Islet precursor cell (in vitro differentiated cells): ENCODE results near the gene THBS1.

Experiments
- DNase-seq: peaks from one replicate; pipeline ENCODE4 v3.0.0-alpha.2; 2018

Gene THBS1

DNA sequence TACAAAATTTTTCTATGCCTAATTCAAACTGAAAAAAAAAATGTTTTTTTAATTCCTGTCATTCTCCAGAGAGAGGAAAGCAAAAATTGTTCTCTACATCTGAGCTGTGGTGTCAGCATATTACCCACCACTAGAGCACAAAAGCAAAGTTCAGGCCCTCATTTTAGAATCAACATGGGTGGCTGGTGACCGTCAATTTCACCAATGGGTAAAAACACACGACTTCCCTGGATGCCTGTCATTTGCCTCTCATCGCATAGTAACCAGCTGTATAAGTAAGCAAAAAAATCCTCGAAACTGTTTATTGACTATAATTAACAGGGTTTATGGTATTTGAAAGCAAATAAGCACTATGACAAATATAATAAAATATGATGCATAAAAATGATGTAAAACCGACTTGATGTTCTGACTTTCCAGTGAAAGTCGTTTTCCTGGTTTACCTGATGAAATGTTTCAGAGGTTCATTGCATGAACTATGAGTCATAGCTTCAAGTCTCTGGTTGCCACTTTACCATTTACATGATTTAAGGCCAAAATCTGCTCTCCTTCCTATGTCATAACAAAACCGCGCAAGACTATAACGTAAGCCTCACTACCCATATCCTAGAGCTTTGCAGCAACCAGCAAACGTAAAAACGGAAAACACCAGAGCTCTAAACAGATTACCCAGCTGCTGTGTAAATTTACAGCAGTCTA lies 60.5 kb downstream of the THBS1 start:
- no peak for DNase-seq

GRCh38 chr15:39642011-39642640 lies 61.2 kb downstream of the THBS1 start:
- DNase-seq, result peak; percentile 81

DNA sequence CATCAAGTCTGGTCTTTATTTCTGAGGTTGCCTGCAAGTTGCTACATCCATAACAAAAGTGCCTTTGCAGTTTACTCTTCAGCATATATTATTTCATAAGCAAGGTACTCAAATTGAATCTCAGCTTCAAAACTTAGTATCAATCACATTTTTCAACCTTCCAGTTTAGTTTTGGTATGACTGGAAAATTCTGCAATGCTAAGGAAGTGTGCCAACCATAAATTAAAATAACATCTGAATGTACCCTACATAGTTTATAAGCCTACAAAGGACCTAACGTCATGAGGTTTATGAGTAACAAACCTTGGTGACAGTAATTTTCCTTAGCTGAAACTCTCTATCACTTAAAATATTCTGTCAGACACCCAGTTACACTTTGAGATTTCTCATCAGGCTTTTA lies 62.8 kb downstream of the THBS1 start:
- DNase-seq, result no peak

- no peak for DNase-seq
Observed at GRCh38 chr15:39644136-39644535, 63.3 kb downstream of the THBS1 start.

DNA sequence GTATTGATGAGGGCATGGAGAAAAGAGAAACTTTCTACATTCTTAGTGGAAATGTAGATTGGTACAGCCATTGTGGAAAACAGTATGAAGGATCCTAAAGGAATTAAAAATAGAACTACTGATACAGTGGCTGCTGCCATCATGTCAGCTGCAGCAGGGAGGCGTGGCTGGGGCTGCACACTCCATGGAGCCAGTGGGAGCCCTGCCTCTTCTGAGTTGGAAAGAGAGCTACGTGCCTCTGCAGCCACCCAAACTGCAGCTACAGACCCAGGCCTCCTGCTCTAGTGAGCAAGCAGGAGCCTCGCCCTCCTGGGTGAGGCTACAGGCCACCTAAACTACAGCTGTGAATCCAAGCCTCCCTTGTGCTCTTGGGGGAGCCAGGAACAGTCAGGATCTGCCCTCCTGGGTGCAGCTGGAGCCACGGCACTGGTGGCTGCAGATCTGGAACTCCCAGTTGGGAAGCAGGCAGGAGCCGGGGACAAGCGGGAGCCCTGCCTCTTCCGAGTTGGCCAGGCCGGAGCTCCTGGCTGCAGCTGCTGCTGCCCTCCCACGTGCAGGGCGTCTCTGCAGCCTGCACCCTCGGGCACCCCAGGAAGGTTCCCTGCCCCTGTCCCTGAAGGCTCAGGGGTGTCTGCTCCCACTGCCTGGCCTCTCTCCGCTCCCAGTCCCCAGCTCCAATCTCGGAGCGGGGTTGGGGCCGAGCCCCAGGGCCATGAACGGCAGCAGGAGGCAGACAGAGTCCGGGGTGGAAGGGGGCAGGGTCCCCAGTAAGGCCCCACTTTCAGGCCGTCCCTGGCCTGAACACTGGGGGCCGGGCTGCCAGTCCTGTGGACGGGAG lies 64.5 kb downstream of the THBS1 start:
- DNase-seq, result no peak

DNA sequence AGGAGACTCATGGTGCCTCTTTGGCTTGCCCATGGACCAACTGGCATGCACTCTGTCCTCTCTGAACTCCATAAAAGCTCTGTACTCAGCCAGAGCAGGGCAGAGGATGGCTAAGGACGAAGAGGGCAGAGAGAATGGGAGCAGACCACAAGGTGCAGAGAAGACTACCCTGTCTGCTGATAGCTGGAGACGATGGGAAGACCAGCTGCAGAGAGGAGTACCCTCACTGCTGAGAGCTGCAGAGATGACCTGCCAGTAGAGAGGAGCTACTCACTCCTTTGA lies 65.0 kb downstream of the THBS1 start:
- no peak for DNase-seq

DNA sequence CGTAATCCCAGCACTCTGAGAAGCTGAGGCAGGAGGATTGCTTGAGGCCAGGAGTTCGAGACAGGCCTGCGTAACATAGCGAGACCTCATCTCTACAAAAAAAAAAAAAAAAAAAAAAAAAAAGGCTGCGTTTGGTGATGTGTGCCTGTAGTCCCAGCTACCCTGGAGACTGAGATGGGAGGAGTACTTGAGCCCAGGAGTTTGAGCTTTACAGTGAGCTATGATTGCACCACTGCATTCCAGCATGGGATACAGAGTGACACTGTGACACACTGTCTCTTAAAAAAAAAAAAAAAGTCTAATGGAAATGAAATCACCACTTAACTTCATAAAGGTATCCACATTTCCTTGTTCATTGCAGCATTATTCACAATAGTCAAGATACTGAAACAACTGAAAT lies 65.5 kb downstream of the THBS1 start:
- no peak for DNase-seq
